ENCODE measurements around the gene CABP7. TPM values are rescaled to one million over a fixed set of nuclear protein-coding genes. Genes with fewer than 3 reads are reported as not detected.

Gene CABP7
- total RNA-seq, 8 experiments from 2014 or later = 0.13 to 3.4 (median 1.0) TPM

DNA sequence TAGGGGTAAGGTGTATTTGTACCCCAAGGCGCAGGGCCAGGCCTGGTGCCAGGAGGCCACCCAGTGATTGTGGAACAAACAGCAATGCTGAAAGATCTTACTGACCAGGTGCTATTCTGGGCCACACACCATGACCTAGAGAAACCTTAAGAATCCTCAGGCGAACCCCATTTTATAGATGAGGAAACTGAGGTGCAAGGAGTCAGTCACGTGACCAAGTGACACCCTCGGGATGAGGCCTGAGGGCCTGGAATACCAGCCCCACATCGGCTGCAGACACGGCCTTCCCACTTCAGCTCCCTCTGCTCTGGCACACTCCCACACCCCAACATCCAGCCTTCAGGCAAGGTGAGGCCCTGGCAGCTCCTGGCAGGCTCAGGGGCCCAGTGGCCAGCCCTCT, 13.1 kb downstream of the CABP7 start:
- H3K4me1 ChIP-seq (replicated peaks in 1 of 2) = peaks cover 14 to 19% of the 10 kb centered on the region in 2 donors
- in situ Hi-C loops (cut with MboI; ENCODE audit: low pct_unique_long_range_greater_than_20kb in 2 of 9, low sequenced_read_pairs in 9 of 9, unreplicated experiment in 9 of 9) = no loop called here

DNA sequence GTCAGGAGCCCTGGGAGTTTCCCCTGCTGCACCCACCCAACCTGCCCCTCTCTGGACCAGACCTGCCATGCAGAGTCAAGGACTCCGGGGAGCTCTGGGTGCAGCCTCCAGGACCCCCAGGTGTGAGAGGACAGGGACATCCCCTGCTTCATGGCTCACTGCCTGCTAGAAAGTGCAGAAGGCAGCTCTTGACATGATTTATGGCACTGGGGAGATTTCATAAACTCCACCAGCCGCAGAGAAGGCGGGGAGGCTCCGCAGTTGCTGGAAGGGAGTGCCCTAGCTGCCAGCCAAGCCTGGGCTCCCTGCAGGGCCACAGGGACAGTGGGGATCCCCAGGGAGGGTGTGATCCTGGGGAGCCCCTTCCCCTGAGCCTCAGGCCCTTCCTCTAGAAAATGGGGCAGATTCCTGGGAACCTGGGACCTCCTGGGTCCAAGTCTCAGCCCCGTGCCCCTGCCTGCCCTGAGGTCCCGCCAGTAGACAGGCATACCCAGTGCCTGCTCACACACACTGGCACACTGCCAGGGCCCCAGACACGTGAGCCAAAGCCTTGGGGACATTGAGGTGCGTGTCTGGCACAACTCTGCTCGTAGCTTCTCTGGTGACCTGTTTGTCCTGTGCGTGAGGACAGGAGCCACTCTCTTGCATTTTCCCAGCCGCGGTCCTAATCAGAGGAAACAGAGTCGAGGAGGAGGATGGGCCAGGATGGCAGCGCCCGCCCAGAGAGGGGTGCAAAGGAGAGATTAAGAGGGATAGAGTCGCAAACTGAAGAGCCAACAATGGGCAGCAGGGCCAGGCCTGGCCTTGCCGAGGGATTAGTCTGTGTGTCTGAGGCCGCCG, 13.8 kb downstream of the CABP7 start:
- Histone ChIP-seq H3K27ac (no peak overlapping the region), H3K4me1 (replicated peaks in 1 of 2) (peaks cover 14 to 19% of the 10 kb centered on the region in 2 donors), H3K4me3 (no peak overlapping the region)
- in situ Hi-C loops (cut with MboI; ENCODE audit: low pct_unique_long_range_greater_than_20kb in 2 of 9, low sequenced_read_pairs in 9 of 9, unreplicated experiment in 9 of 9) = no loop called here
- peak in 7 of 8 experiments; percentile 35 to 87 (median 74) for ATAC-seq (replicated peaks in 6 of 8)
- WGBS, 10 experiments = 0 to 86% (median 60%) methylated on average over 1 to 12 of the region's 19 CpGs; no CpG with 5 or more reads in 5 of the 10 experiments

More for the DNA sequence above, 13.1 kb downstream of the CABP7 start:
- ATAC-seq (replicated peaks in 6 of 8) = no peak
- H3K27ac ChIP-seq = no peak overlapping the region
- 40 to 100% (median 71%) methylated on average over 1 to 3 of the region's 6 CpGs; no CpG with 5 or more reads in 6 of the 10 experiments for WGBS, 10 experiments
- H3K4me3 ChIP-seq = no peak overlapping the region

DNA sequence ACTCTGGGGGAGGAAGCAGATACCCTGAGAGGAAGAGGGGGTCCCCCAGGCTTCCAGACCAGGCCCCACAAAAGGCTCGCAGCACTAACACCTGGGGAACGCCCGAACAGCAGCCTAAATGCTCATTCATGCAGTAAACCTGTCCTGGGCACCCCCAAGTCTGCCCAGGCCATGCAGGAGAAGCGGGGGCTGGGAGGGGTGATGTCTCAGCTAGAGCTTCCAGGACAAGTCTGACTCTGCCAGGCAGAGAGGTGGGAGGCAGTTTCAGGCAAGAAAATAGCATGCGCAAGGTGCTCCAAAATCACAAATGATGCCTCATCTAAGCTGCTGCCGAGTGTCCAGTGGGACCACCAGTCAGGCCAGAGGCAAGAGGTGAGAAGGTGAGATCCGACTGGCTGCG, 14.6 kb downstream of the CABP7 start:
- in situ Hi-C loops (cut with MboI; ENCODE audit: low pct_unique_long_range_greater_than_20kb in 2 of 9, low sequenced_read_pairs in 9 of 9, unreplicated experiment in 9 of 9) = no loop called here
- WGBS, 10 experiments = 86 to 90% methylated on average over 2 of the region's 8 CpGs; no CpG with 5 or more reads in 8 of the 10 experiments
- Histone ChIP-seq H3K27ac (no peak overlapping the region), H3K4me1 (replicated peaks in 1 of 2) (peaks cover 14 to 19% of the 10 kb centered on the region in 2 donors), H3K4me3 (no peak overlapping the region)
- no peak for ATAC-seq (replicated peaks in 6 of 8)

DNA sequence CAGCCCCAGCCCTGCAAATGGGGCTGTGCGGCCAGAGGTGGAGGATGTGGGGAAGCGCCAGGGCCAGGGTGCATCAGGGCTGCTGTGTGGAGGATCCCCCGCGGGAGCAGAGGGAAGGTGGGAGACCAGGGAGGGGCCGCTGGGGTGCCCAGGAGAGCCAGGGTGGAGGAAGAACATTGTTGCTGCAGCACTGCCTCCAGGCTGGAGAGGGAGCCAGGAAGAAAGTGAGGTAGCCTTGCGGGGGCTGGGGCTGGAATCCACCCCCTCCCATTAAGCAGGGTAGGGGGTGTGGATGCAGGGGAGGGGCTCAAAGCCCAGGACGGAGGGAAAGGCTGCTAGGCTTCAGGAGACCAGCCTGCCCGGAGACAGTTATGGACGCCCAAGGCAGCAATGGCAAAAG, 15.0 kb downstream of the CABP7 start:
- ATAC-seq (replicated peaks in 6 of 8) = peak in 2 of 8 experiments; percentile 8 to 21
- Histone ChIP-seq H3K27ac (no peak overlapping the region), H3K4me3 (no peak overlapping the region), H3K4me1 (replicated peaks in 1 of 2) (peaks cover 14 to 19% of the 10 kb centered on the region in 2 donors)
- 67% methylated on average over 3 of the region's 9 CpGs; no CpG with 5 or more reads in 9 of the 10 experiments for WGBS, 10 experiments
- in situ Hi-C loops (cut with MboI; ENCODE audit: low pct_unique_long_range_greater_than_20kb in 2 of 9, low sequenced_read_pairs in 9 of 9, unreplicated experiment in 9 of 9) = no loop called here

DNA sequence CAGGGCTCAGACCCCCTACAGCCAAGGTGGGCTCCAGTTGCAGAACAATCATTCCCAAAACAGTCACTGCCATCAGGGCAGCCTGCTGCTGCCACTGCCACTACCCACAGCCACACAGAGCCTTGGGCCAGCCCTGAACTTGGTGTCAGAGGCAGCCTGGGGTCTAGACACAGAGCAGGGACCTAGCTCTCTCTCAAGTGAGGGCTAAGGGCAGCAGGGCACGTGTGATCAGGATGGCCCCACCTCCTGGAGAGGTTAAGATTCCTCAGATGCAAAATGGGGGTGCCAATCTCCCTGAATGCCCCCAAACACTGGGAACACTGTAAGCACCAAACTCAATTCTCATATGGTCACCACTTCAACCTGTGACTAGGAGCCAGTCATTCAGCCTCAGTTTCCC, 15.6 kb downstream of the CABP7 start:
- WGBS, 10 experiments = 60 to 80% methylated on average over 1 of the region's 1 CpG; no CpG with 5 or more reads in 8 of the 10 experiments
- Histone ChIP-seq H3K27ac (no peak overlapping the region), H3K4me3 (no peak overlapping the region), H3K4me1 (replicated peaks in 1 of 2) (peaks cover 14 to 19% of the 10 kb centered on the region in 2 donors)
- in situ Hi-C loops (cut with MboI; ENCODE audit: low pct_unique_long_range_greater_than_20kb in 2 of 9, low sequenced_read_pairs in 9 of 9, unreplicated experiment in 9 of 9) = no loop called here
- no peak for ATAC-seq (replicated peaks in 6 of 8)

DNA sequence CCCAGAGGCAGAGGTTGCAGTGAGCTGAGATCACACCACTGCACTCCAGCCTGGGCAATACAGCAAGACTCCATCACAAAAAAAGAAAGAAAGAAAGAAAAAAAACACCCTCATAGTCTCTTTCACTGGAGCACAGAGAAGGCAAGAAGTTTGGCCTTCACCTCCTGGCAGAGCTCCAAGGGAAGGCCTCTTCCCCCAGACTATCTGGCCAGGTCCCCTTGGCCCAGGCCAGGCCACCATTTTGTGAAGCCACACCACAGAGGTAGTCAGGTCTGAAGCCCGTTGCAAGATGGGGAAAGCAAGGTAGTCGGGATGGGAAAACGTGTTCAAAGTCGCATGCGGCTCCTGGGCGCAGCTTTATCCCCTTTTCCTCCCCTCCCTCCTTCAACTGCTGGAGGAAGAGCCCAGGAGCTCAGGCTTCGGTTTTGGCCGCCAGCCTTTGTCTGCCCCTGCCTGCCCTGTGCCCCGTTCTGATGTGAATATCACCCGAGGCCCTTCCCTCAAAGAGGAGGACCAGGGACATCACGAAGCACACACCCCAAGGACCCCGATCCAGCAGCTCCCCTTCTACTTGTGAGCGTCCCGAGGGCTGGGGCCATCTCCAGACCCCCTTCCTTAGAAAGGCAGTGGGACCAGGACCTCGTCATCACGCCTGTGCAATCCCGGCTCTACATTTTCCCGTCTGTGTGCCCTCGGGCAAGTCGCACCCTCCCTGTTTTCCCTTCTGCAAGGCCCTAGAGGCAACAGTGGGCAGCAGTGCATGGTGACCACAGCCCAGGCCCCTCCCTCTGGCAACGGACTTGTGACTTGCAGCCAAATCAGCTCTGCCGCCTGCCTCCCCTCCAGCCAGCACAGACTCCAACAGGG, 17.7 kb downstream of the CABP7 start:
- Histone ChIP-seq H3K4me3 (no peak overlapping the region), H3K27ac (no peak overlapping the region), H3K4me1 (replicated peaks in 1 of 2) (peaks cover 14 to 19% of the 10 kb centered on the region in 2 donors)
- in situ Hi-C loops (cut with MboI; ENCODE audit: low pct_unique_long_range_greater_than_20kb in 2 of 9, low sequenced_read_pairs in 9 of 9, unreplicated experiment in 9 of 9) = no loop called here
- no peak for ATAC-seq (replicated peaks in 6 of 8)
- 85 to 100% (median 92%) methylated on average over 1 to 14 of the region's 22 CpGs; no CpG with 5 or more reads in 3 of the 10 experiments for WGBS, 10 experiments

DNA sequence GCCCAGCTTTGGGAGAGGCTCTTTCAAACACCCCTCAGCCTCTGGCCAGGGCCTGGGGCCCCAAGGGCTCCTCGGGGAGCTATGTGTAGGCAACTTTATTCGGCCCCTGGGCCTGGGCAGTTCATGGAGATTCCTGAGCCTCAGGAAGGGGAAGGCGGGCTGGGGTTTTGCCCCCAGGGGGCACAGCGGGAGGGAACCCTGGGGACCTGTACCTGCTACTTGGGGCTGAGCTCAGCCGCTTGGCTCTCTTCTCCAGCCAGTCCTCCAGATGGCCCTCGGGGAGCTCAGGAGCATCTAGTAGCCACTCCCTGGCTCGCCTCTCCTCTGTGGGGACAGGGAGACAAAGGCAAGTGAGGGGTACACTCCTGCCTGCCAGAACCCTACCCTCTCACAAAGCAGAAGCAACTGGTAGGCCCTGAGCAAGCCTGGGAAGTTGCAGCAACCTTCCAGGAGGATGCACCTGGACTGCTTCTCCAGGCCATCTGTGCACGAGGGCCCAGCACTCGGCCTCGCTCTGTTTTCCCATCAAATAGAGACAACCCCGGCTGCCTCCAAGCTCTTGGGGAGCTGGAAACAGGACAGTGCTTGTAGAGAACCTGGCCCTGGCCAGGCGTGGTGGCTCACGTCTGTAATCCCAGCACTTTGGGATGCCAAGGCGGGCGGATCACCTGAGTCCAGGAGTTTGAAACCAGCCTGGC, 18.5 kb downstream of the CABP7 start:
- Histone ChIP-seq H3K4me3 (no peak overlapping the region), H3K27ac (no peak overlapping the region), H3K4me1 (replicated peaks in 1 of 2) (peaks cover 12 to 16% of the 10 kb centered on the region in 2 donors)
- WGBS, 10 experiments = 80 to 100% (median 100%) methylated on average over 1 to 5 of the region's 15 CpGs; no CpG with 5 or more reads in 5 of the 10 experiments
- no peak for ATAC-seq (replicated peaks in 6 of 8)
- in situ Hi-C loops (cut with MboI; ENCODE audit: low pct_unique_long_range_greater_than_20kb in 2 of 9, low sequenced_read_pairs in 9 of 9, unreplicated experiment in 9 of 9) = no loop called here

DNA sequence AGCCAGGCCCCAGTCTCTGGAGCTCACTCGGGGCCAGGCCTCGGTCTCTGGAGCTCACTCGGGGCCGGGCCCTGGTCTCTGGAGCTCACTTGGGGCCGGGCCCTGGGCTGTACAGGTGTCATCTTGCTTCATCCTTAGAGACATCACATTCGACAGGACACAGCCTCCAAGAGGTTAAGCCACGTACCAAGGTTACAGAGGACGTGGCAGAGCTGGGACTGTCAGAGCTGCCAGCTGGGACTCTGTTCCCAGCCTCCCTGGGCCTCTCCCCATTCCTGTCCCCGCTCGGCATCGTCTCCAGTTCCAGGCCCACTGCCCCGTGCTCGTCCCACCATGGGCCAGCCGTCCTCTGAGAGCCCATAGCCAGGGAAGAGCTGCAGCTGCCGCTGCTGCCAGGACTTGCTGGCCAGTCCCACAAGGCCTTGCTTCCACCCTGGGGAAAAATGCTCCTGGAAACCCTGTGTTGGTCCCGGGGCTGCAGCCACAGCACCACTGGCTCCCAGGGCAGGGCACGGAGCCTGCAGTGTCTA, 19.6 kb downstream of the CABP7 start:
- Histone ChIP-seq H3K4me1 (replicated peaks in 1 of 2) (peaks cover 8 to 9% of the 10 kb centered on the region in 2 donors), H3K4me3 (no peak overlapping the region), H3K27ac (no peak overlapping the region)
- WGBS, 10 experiments = 60 to 100% (median 94%) methylated on average over 1 to 7 of the region's 17 CpGs; no CpG with 5 or more reads in 5 of the 10 experiments
- no peak for ATAC-seq (replicated peaks in 6 of 8)
- in situ Hi-C loops (cut with MboI; ENCODE audit: low pct_unique_long_range_greater_than_20kb in 2 of 9, low sequenced_read_pairs in 9 of 9, unreplicated experiment in 9 of 9) = no loop called here

DNA sequence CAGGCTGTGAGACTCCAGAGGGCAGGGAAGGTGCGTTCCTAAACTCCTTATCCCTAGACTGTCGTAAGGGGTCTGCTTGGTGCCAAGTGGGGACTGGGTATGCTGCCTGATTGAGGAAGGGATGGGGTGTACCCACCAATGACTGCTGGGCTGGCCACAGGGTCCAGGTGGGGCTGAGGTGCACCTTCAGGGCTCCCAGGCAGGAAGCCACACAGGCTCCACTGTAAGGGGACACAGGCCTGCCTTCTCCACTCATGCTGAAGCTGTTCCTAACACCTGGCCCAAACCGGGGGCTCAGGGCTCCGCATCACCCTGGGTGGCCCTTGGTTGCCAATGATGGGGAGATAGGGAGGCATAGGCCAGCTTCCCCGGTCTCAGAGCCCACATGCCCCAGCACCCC, 20.4 kb downstream of the CABP7 start:
- Histone ChIP-seq H3K27ac (no peak overlapping the region), H3K4me1 (replicated peaks in 1 of 2) (peaks cover under 1 to 3% of the 10 kb centered on the region in 2 donors), H3K4me3 (no peak overlapping the region)
- in situ Hi-C loops (cut with MboI; ENCODE audit: low pct_unique_long_range_greater_than_20kb in 2 of 9, low sequenced_read_pairs in 9 of 9, unreplicated experiment in 9 of 9) = no loop called here
- WGBS, 10 experiments = 90 to 100% (median 100%) methylated on average over 1 to 2 of the region's 5 CpGs; no CpG with 5 or more reads in 6 of the 10 experiments
- ATAC-seq (replicated peaks in 6 of 8) = no peak

DNA sequence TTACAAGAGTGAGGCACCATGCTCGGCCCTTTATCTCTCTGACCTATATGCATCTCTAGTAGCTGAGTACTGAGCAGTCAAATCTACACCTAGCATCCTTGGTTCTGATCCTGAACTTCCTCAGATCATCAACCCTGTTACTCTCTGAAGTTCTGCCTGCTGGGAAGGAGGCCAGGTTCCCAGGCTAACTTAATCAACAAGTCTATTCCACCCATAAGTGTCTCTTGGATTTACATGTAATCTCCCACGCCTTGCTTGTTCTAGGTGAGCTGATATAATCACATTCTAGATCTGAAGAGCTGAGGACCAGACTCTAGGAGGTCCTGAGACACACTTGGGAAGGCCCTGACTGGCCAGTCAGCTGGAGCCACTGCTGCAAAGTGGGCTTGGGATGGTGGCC, 22.1 kb downstream of the CABP7 start:
- Histone ChIP-seq H3K4me1 (replicated peaks in 1 of 2) (no peaks in the 10 kb centered on the region), H3K27ac (no peak overlapping the region), H3K4me3 (no peak overlapping the region)
- 33 to 100% (median 100%) methylated on average over 1 of the region's 2 CpGs; no CpG with 5 or more reads in 6 of the 10 experiments for WGBS, 10 experiments
- peak in 2 of 8 experiments; percentile 24 to 61 for ATAC-seq (replicated peaks in 6 of 8)
- in situ Hi-C loops (cut with MboI; ENCODE audit: low pct_unique_long_range_greater_than_20kb in 2 of 9, low sequenced_read_pairs in 9 of 9, unreplicated experiment in 9 of 9) = no loop called here

DNA sequence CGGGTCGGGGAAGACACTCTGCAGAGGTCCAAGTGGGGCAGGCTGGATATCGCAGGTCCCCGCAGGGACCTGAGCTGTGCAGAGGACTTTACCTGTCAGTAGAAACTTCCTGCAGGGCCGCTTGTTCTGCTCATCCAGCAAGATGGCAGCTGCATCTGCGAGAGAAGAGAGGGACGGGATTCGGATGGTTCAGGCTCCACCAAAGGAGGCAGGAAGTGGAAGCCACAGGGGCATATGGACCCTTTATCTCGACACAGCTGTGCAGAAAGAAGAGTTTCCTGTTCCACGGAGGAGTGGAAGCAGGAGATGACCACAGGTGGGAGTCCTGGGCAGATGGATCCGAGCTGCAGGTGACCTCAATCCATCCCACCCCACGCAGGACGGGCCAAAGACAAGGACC, 22.5 kb downstream of the CABP7 start:
- ATAC-seq (replicated peaks in 6 of 8) = no peak
- 60 to 95% (median 80%) methylated on average over 1 to 8 of the region's 13 CpGs; no CpG with 5 or more reads in 3 of the 10 experiments for WGBS, 10 experiments
- no peaks in the 10 kb centered on the region for H3K4me1 ChIP-seq (replicated peaks in 1 of 2)
- in situ Hi-C loops (cut with MboI; ENCODE audit: low pct_unique_long_range_greater_than_20kb in 2 of 9, low sequenced_read_pairs in 9 of 9, unreplicated experiment in 9 of 9) = no loop called here
- no peak overlapping the region for H3K4me3 ChIP-seq
- H3K27ac ChIP-seq = no peak overlapping the region

DNA sequence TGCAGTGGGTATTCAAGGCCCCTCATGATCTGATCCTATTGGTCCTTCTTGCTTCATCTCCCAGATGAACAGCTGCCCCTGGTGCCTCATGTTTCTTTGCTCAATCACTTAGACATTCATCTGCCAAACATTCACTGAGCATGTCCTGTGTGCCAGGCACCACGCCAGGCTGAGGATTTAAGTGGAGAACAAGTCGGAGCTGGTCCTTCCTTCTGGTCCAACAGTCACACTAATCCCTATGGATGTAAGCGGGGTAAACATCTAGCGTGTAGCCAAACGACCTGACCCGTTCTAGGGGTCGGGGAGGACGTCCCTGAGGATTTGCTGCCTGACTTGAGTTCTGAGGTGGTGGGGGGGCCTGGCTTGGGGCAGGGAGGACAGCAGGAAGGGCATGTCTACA, 25.1 kb downstream of the CABP7 start:
- Histone ChIP-seq H3K27ac (no peak overlapping the region), H3K4me3 (no peak overlapping the region), H3K4me1 (replicated peaks in 1 of 2) (no peaks in the 10 kb centered on the region)
- no peak for ATAC-seq (replicated peaks in 6 of 8)
- in situ Hi-C loops (cut with MboI; ENCODE audit: low pct_unique_long_range_greater_than_20kb in 2 of 9, low sequenced_read_pairs in 9 of 9, unreplicated experiment in 9 of 9) = no loop called here
- 85 to 100% methylated on average over 1 to 4 of the region's 8 CpGs; no CpG with 5 or more reads in 8 of the 10 experiments for WGBS, 10 experiments

All from motor neuron (in vitro differentiated cells).